ENCODE measurements around the gene TNRC18.

- TF ChIP-seq POLR2A (IDR thresholded peaks at IDR 0.05; ENCODE audit: low read length), result no peak
- TF ChIP-seq GATA1 (IDR thresholded peaks at IDR 0.05; ENCODE audit: low read depth, low read length), result no peak
Measured at GRCh38 chr7:5454485-5454884, 30.9 kb upstream of the TNRC18 start.
